ENCODE measurements around the gene DEGS2.

DNA sequence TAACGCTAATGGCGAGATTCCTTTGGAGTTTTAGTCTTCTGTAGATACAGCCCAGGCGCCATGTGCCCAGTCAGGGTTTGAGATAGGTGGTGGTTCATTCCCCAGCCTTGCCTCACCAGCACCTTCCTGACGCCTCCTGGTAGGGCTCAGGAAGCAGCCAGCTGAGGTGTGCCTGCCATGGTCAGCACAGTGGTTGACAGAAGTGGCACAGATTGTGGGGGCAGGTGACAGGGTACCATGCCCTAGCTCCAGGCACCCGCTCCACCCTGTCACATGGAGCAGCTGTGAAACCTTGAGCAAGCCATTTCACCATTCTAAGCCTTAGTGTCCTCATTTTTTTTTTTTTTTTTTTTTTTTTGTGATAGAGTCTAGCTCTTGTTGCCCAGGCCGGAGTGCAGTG lies 48.6 kb downstream of the DEGS2 start:
- TF ChIP-seq, protein P1, sequence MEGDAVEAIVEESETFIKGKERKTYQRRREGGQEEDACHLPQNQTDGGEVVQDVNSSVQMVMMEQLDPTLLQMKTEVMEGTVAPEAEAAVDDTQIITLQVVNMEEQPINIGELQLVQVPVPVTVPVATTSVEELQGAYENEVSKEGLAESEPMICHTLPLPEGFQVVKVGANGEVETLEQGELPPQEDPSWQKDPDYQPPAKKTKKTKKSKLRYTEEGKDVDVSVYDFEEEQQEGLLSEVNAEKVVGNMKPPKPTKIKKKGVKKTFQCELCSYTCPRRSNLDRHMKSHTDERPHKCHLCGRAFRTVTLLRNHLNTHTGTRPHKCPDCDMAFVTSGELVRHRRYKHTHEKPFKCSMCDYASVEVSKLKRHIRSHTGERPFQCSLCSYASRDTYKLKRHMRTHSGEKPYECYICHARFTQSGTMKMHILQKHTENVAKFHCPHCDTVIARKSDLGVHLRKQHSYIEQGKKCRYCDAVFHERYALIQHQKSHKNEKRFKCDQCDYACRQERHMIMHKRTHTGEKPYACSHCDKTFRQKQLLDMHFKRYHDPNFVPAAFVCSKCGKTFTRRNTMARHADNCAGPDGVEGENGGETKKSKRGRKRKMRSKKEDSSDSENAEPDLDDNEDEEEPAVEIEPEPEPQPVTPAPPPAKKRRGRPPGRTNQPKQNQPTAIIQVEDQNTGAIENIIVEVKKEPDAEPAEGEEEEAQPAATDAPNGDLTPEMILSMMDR (IDR thresholded peaks at IDR 0.05), result no peak
- TF ChIP-seq POLR2A (IDR thresholded peaks at IDR 0.05), result no peak
